H1 (cell line): Measurements from ENCODE around the gene SLC35F1. TPM values are rescaled to one million over a fixed set of nuclear protein-coding genes. Genes with fewer than 3 reads are reported as not detected.

Source experiments
- CTCF ChIA-PET: fragments of 300-600 bp; sonication (Branson Sonifier 250); formaldehyde crosslinking; loops from one replicate; lab custom pipeline; 2021; ENCODE audit not compliant: partially characterized antibody; lab: Charles Lee
- POLR2A ChIA-PET: fragments of 300-600 bp; sonication (Branson Sonifier 250); formaldehyde crosslinking; loops from one replicate; lab custom pipeline; 2021; ENCODE audit warnings: inconsistent platforms; ENCODE audit not compliant: partially characterized antibody; lab: Charles Lee
- DNase-seq, 2 experiments: peaks; one replicate each; pipeline versions ENCODE4 v3.0.0 to v3.0.0-alpha.2; 2010 to 2022; ENCODE audit warnings: low spot score in 2 of 2, low read depth in 1 of 2, mixed read lengths in 1 of 2
- FAIRE-seq: peaks from 2 replicates; lab custom pipeline; 2011; peaks lifted over from hg19 to GRCh38; lab: Jason Lieb, UNC
- H2AFZ ChIP-seq: 2 replicates; pipeline ENCODE4 v1.8.1; 2012; ENCODE audit warnings: low read length, inconsistent platforms
- H2AK5ac ChIP-seq: 2 replicates; pipeline ENCODE4 v1.6.1; 2013; ENCODE audit warnings: low read depth, low read length
- H2BK120ac ChIP-seq: replicated peaks from 2 replicates; pipeline ENCODE3; 2013; ENCODE audit warnings: low read depth, low read length, inconsistent platforms
- H2BK12ac ChIP-seq: 2 replicates; pipeline ENCODE4 v1.6.1; 2013; ENCODE audit warnings: low read depth, low read length
- H2BK15ac ChIP-seq: 2 replicates; pipeline ENCODE4 v1.6.1; 2013; ENCODE audit warnings: low read length
- H2BK20ac ChIP-seq: 2 replicates; pipeline ENCODE4 v1.6.1; 2013; ENCODE audit warnings: low read length
- H2BK5ac ChIP-seq: 2 replicates; pipeline ENCODE4 v1.6.1; 2013; ENCODE audit warnings: low read depth, low read length
- H3K14ac ChIP-seq: 2 replicates; pipeline ENCODE4 v1.6.1; 2013; ENCODE audit warnings: inconsistent platforms; ENCODE audit not compliant: insufficient read length
- H3K18ac ChIP-seq: 2 replicates; pipeline ENCODE4 v1.6.1; 2013; ENCODE audit warnings: low read length; ENCODE audit errors: extremely low read depth
- H3K23ac ChIP-seq: 2 replicates; pipeline ENCODE4 v1.6.1; 2013; ENCODE audit warnings: inconsistent platforms; ENCODE audit not compliant: insufficient read length
- H3K23me2 ChIP-seq: 2 replicates; pipeline ENCODE4 v1.6.1; 2013; ENCODE audit warnings: low read depth, low read length
- H3K27ac ChIP-seq: 2 replicates; pipeline ENCODE4 v1.6.1; 2011; ENCODE audit warnings: low read depth, low read length, inconsistent platforms
- H3K27me3 ChIP-seq, 4 experiments: replicated peaks in 1 of 4; 1 replicate in 1 of 4; 2 replicates in 3 of 4; pipeline versions ENCODE4 v1.6.1 to v1.8.1; 2011 to 2013; ENCODE audit warnings: low read length in 3 of 4, mild to moderate bottlenecking in 3 of 4, inconsistent platforms in 2 of 4, mixed read lengths in 2 of 4, moderate library complexity in 1 of 4; ENCODE audit not compliant: control insufficient read depth in 3 of 4, insufficient read depth in 3 of 4; ENCODE audit errors: extremely low read depth in 1 of 4
- H3K36me3 ChIP-seq, 4 experiments: 2 replicates each; pipeline versions ENCODE4 v1.6.1 to v1.8.1; 2011 to 2013; ENCODE audit warnings: mild to moderate bottlenecking in 4 of 4, low read length in 3 of 4, moderate library complexity in 2 of 4, control low read depth in 1 of 4, inconsistent platforms in 1 of 4; ENCODE audit not compliant: insufficient read depth in 4 of 4, control insufficient read depth in 2 of 4
- H3K4ac ChIP-seq: replicated peaks from 2 replicates; pipeline ENCODE3; 2013; ENCODE audit warnings: low read length, low read depth, mixed read lengths, inconsistent platforms; ENCODE audit not compliant: insufficient read length
- H3K4me1 ChIP-seq, 4 experiments: replicated peaks in 1 of 4; 1 replicate in 1 of 4; 2 replicates in 3 of 4; pipeline versions ENCODE4 v1.6.1 to v1.8.1; 2011 to 2013; ENCODE audit warnings: low read length in 3 of 4, inconsistent platforms in 2 of 4, mixed read lengths in 1 of 4; ENCODE audit not compliant: insufficient read depth in 4 of 4, control insufficient read depth in 3 of 4
- H3K4me2 ChIP-seq, 2 experiments: 2 replicates each; pipeline versions ENCODE4 v1.6.1 to v1.8.1; 2011 to 2013; ENCODE audit warnings: low read depth in 2 of 2, low read length in 2 of 2, control low read depth in 1 of 2, inconsistent platforms in 1 of 2, mild to moderate bottlenecking in 1 of 2; ENCODE audit not compliant: insufficient read depth in 1 of 2
- H3K4me3 ChIP-seq, 4 experiments: fragments of 200-600, 300-600 bp in 1 of 4; sonication (generic), shearing (Covaris generic), sonication (Bioruptor Twin) in 1 of 4; 2 replicates each; pipeline versions ENCODE4 v1.5.1 to v1.8.1; 2011 to 2016; ENCODE audit warnings: low read length in 4 of 4, low read depth in 3 of 4, control low read depth in 2 of 4, inconsistent platforms in 2 of 4, mild to moderate bottlenecking in 2 of 4, mixed read lengths in 1 of 4, moderate library complexity in 1 of 4; ENCODE audit not compliant: insufficient read depth in 2 of 4; ENCODE audit errors: extremely low read depth in 1 of 4
- H3K56ac ChIP-seq: replicated peaks from 2 replicates; pipeline ENCODE3; 2013; ENCODE audit warnings: low read depth, mild to moderate bottlenecking, mixed read lengths, low read length, inconsistent platforms; ENCODE audit not compliant: insufficient read length
- H3K79me1 ChIP-seq: 2 replicates; pipeline ENCODE4 v1.6.1; 2013; ENCODE audit warnings: low read depth, low read length, control low read depth
- H3K79me2 ChIP-seq, 2 experiments: 2 replicates each; pipeline versions ENCODE4 v1.6.1 to v1.8.1; 2012 to 2013; ENCODE audit warnings: low read length in 2 of 2, mild to moderate bottlenecking in 2 of 2, inconsistent platforms in 1 of 2; ENCODE audit not compliant: insufficient read depth in 2 of 2, control insufficient read depth in 1 of 2
- H3K9ac ChIP-seq, 4 experiments: replicated peaks in 1 of 4; 1 replicate in 1 of 4; 2 replicates in 3 of 4; pipeline versions ENCODE4 v1.6.1 to v1.8.1; 2011 to 2013; ENCODE audit warnings: low read depth in 3 of 4, low read length in 3 of 4, control low read depth in 2 of 4, mild to moderate bottlenecking in 2 of 4, moderate library complexity in 2 of 4, inconsistent platforms in 1 of 4; ENCODE audit errors: extremely low read depth in 1 of 4
- H3K9me3 ChIP-seq, 2 experiments: 2 replicates each; pipeline versions ENCODE4 v1.6.1 to v1.8.1; 2012 to 2013; ENCODE audit warnings: mild to moderate bottlenecking in 2 of 2, moderate library complexity in 2 of 2, control low read depth in 1 of 2, inconsistent platforms in 1 of 2, low read depth in 1 of 2, low read length in 1 of 2, mixed read lengths in 1 of 2; ENCODE audit not compliant: insufficient read depth in 2 of 2
- H4K20me1 ChIP-seq, 2 experiments: replicated peaks in 1 of 2; 2 replicates each; pipeline versions ENCODE3 to v1.8.1; 2011 to 2013; ENCODE audit warnings: inconsistent platforms in 2 of 2, low read length in 2 of 2, mild to moderate bottlenecking in 1 of 2; ENCODE audit not compliant: insufficient read depth in 2 of 2, control insufficient read depth in 1 of 2
- H4K5ac ChIP-seq: 2 replicates; pipeline ENCODE4 v1.6.1; 2013; ENCODE audit warnings: low read length, low read depth, mixed read lengths, inconsistent platforms; ENCODE audit not compliant: insufficient read length
- H4K8ac ChIP-seq: 2 replicates; pipeline ENCODE4 v1.8.0; 2013; ENCODE audit warnings: mild to moderate bottlenecking, moderate library complexity, low read length, inconsistent platforms; ENCODE audit not compliant: insufficient read depth; ENCODE audit errors: extremely low read depth
- H4K91ac ChIP-seq: replicated peaks from 2 replicates; pipeline ENCODE3; 2013; ENCODE audit warnings: low read length, mixed read lengths, inconsistent platforms; ENCODE audit not compliant: insufficient read length
- ATF3 ChIP-seq: IDR thresholded peaks from 2 replicates; pipeline ENCODE4 v1.6.1; 2011; ENCODE audit warnings: low read depth, mild to moderate bottlenecking, low read length; ENCODE audit not compliant: insufficient read depth
- BCL11A ChIP-seq, 2 experiments: IDR thresholded peaks; one replicate each; pipeline ENCODE4 v1.6.1; 2011; ENCODE audit warnings: low read depth in 2 of 2, low read length in 2 of 2, mild to moderate bottlenecking in 2 of 2
- CBX8 ChIP-seq: fragments of 300-800, 300-1000 bp; sonication (generic); IDR thresholded peaks from 2 replicates; pipeline ENCODE4 v1.7.1; 2016; ENCODE audit warnings: low read depth, low read length, borderline replicate concordance
- KDM1A ChIP-seq: fragments of 200-600, 300-600 bp; sonication (generic); IDR thresholded peaks from 2 replicates; pipeline ENCODE4 v1.7.1; 2016; ENCODE audit warnings: mild to moderate bottlenecking, low read length, borderline replicate concordance
- SIX5 ChIP-seq: IDR thresholded peaks from 2 replicates; pipeline ENCODE4 v1.6.1; 2011; ENCODE audit warnings: mild to moderate bottlenecking, low read depth, low read length
- TBP ChIP-seq: IDR thresholded peaks from 2 replicates; pipeline ENCODE4 v1.6.1; 2011; ENCODE audit warnings: low read depth, low read length, improper control_type of control experiment
- TEAD4 ChIP-seq: IDR thresholded peaks from 2 replicates; pipeline ENCODE4 v1.6.1; 2012; ENCODE audit warnings: low read depth, low read length, inconsistent platforms, mixed read lengths
- WGBS, 2 experiments: shearing (Covaris generic) in 1 of 2; methylation state at CpG; one replicate each; pipeline versions ENCODE4 v1.1.6 to v1.1.7; 2013 to 2015; ENCODE audit warnings: low lambda C conversion rate in 2 of 2, mixed read lengths in 2 of 2, inconsistent platforms in 1 of 2, low coverage in 1 of 2, missing lambda C conversion rate in 1 of 2; ENCODE audit not compliant: insufficient replicate concordance in 2 of 2, insufficient coverage in 1 of 2, insufficient read length in 1 of 2; ENCODE audit errors: extremely low coverage in 1 of 2, missing lambda C conversion rate in 1 of 2; 5-methylcytosine and 5-hydroxymethylcytosine counted together
- polyA plus RNA-seq, 7 experiments: library from polyadenylated mRNA; depleted of rRNA in 3 of 7; stranded (reverse) in 5 of 7; unstranded in 2 of 7; fragments of >200 nt in 5 of 7; fragments of 200-250 nt in 2 of 7; gene quantifications; 1 replicate in 5 of 7; 2 replicates in 1 of 7; 4 replicates in 1 of 7; pipeline versions ENCODE4 v1.2.1 to v1.2.3, GENCODE V29; 2011 to 2013; ENCODE audit warnings: missing spikeins in 2 of 7, mixed read lengths in 2 of 7
- total RNA-seq: library from RNA; stranded (reverse); fragmentation: NEBNext Ultra II Directional; extraction: Animal tissue kit (Norgen Biotek cat#: 25700); gene quantifications from 2 replicates; pipeline ENCODE4 v1.2.1, GENCODE V29; 2021

Gene SLC35F1
- total and polyA plus RNA-seq, 2 of the 8 experiments (the other 6 are each of a cell fraction or from before 2014, with no cell fraction given) = 7.0 to 10.0 TPM

GRCh38 chr6:118177720-118178119, 270.7 kb downstream of the SLC35F1 start:
- Histone ChIP-seq H3K9ac (no peak overlapping the region), H2BK5ac (no peak overlapping the region), H3K23ac (no peak overlapping the region), H2BK12ac (no peak overlapping the region), H3K27ac (no peak overlapping the region), H3K36me3 (no peaks in the 10 kb centered on the region), H3K9me3 (peaks cover 7 to 9% of the 10 kb centered on the region in 2 experiments; a peak in 3 of 4 replicates), H3K4me1 (no peaks in the 10 kb centered on the region), H2BK15ac (no peak overlapping the region), H3K79me2 (no peaks in the 10 kb centered on the region), H2BK20ac (no peak overlapping the region), H3K79me1 (no peaks in the 10 kb centered on the region), H3K18ac (no peak overlapping the region), H4K20me1 (no peaks in the 10 kb centered on the region), H3K23me2 (no peaks in the 10 kb centered on the region), H3K27me3 (peaks cover 0 to 2% (median 0%) of the 10 kb centered on the region in 4 experiments; a peak in 1 of 7 replicates), H3K14ac (no peak overlapping the region), H3K4me2 (no peak overlapping the region), H2BK120ac (no peak overlapping the region), H3K4ac (no peak overlapping the region), H4K5ac (no peak overlapping the region), H4K8ac (no peak overlapping the region), H4K91ac (no peak overlapping the region), H2AK5ac (no peak overlapping the region), H3K4me3 (no peak overlapping the region), H2AFZ (no peak overlapping the region), H3K56ac (no peak overlapping the region)
- ChIA-PET CTCF (no interaction called here), POLR2A (no interaction called here)
- no peak for TF ChIP-seq BCL11A (IDR thresholded peaks at IDR 0.05; ENCODE audit: low read depth in 2 of 2, low read length in 2 of 2)
- no peak for TF ChIP-seq SIX5
- no peak for TF ChIP-seq KDM1A
- TF ChIP-seq TEAD4 = no peak
- TF ChIP-seq CBX8 = no peak
- TF ChIP-seq TBP = no peak
- TF ChIP-seq ATF3 = no peak
- no peak for DNase-seq
- FAIRE-seq = peak; percentile 7
- 92% methylated on average over 3 of the region's 3 CpGs; no CpG with 5 or more reads in 1 of the 2 experiments for WGBS, 2 experiments
